ENCODE results near the gene HES6.
"Not testable (repeated sequence)": the region's sequence is repeated elsewhere in the genome, so short reads cannot be mapped to it uniquely, and the experiment has no call there.

Gene HES6

GRCh38 chr2:238239863-238240756 is at the start of gene HES6:
Gene HES6, minus strand, starts transcription at chr2:238240038. Its CDS starts 133 bp downstream, at chr2:238239905.
- peak; percentile 71 for DNase-seq (ENCODE audit: low spot score)

- DNase-seq (ENCODE audit: low spot score) = no peak
These were observed 49.7 kb upstream of the HES6 start for GRCh38 chr2:238289574-238289973.

- peak; percentile 98 for DNase-seq (ENCODE audit: low spot score)
These were observed 49.1 kb upstream of the HES6 start for GRCh38 chr2:238288650-238289573.

GRCh38 chr2:238287737-238288649 is 48.2 kb upstream of the HES6 start, which contains the start of gene PER2:
Gene PER2, minus strand, starts transcription at chr2:238288610. Its CDS starts 10,674 bp downstream, at chr2:238277936.
- DNase-seq (ENCODE audit: low spot score) = peak; percentile 36

- no peak for DNase-seq (ENCODE audit: low spot score)
These were observed 47.3 kb upstream of the HES6 start for GRCh38 chr2:238286987-238287736.

GRCh38 chr2:238286551-238286950 is 46.7 kb upstream of the HES6 start:
- DNase-seq (ENCODE audit: low spot score) = no peak

GRCh38 chr2:238286095-238286494 is 46.3 kb upstream of the HES6 start:
- DNase-seq (ENCODE audit: low spot score) = no peak

- no peak for DNase-seq (ENCODE audit: low spot score)
These were observed 45.8 kb upstream of the HES6 start for GRCh38 chr2:238285653-238286082.

GRCh38 chr2:238284802-238285515 is 45.1 kb upstream of the HES6 start:
- DNase-seq (ENCODE audit: low spot score) = no peak

GRCh38 chr2:238282861-238283738 is 43.3 kb upstream of the HES6 start:
- no peak for DNase-seq (ENCODE audit: low spot score)

- DNase-seq (ENCODE audit: low spot score) = no peak
These were observed 42.1 kb upstream of the HES6 start for GRCh38 chr2:238281826-238282480.

- no peak for DNase-seq (ENCODE audit: low spot score)
These were observed 40.4 kb upstream of the HES6 start for GRCh38 chr2:238280083-238280825.

GRCh38 chr2:238279324-238279682 is 39.5 kb upstream of the HES6 start:
- no peak for DNase-seq (ENCODE audit: low spot score)

GRCh38 chr2:238278626-238279323 is 38.9 kb upstream of the HES6 start:
- no peak for DNase-seq (ENCODE audit: low spot score)

GRCh38 chr2:238277695-238278094 is 37.9 kb upstream of the HES6 start:
- DNase-seq (ENCODE audit: low spot score) = no peak

GRCh38 chr2:238274152-238274865 is 34.5 kb upstream of the HES6 start:
- DNase-seq (ENCODE audit: low spot score) = no peak

- not testable (repeated sequence) for DNase-seq (ENCODE audit: low spot score)
These were observed 33.6 kb upstream of the HES6 start for GRCh38 chr2:238273433-238273832.

Measured in CD4-positive, alpha-beta T cell treated with Interleukin-15 for 4 hours (primary cell).